ENCODE data around the gene ARHGAP9. TPM values are rescaled to one million over a fixed set of nuclear protein-coding genes. Genes with fewer than 3 reads are reported as not detected.

Gene ARHGAP9
- total and polyA plus RNA-seq, 2 of the 8 experiments (the other 6 are each of a cell fraction or from before 2014, with no cell fraction given), result 3.2 to 6.0 TPM

GRCh38 chr12:57476162-57476992, 3.3 kb downstream of the ARHGAP9 start (continued):
- no peak for TF ChIP-seq HDAC2 (IDR thresholded peaks at IDR 0.05; ENCODE audit: borderline replicate concordance in 1 of 2, low read depth in 2 of 2, low read length in 2 of 2)
- peak; percentile 74; the same call in 1 of the 2 replicates for TF ChIP-seq EGR1 (IDR thresholded peaks at IDR 0.05; ENCODE audit: borderline replicate concordance, low read depth, low read length)
- no peak for TF ChIP-seq TBP (IDR thresholded peaks at IDR 0.05; ENCODE audit: low read depth, low read length)
- no peak for TF ChIP-seq NRF1 (IDR thresholded peaks at IDR 0.05; ENCODE audit: low read depth, low read length)
- TF ChIP-seq CEBPB (IDR thresholded peaks at IDR 0.05; ENCODE audit: low read depth, low read length), result no peak
- no peak for TF ChIP-seq YY1 (IDR thresholded peaks at IDR 0.05; ENCODE audit: low read depth, low read length)
- TF ChIP-seq MAFK (IDR thresholded peaks at IDR 0.05; ENCODE audit: low read depth, low read length), result no peak
- TF ChIP-seq EZH2 (IDR thresholded peaks at IDR 0.05; ENCODE audit: low read depth, low read length, severe bottlenecking), result no peak
- no peak for TF ChIP-seq KDM1A (IDR thresholded peaks at IDR 0.05; ENCODE audit: borderline replicate concordance, low read length)
- peak; percentile 67 to 84 (median 69) for TF ChIP-seq CTCF (IDR thresholded peaks at IDR 0.05; ENCODE audit: control extremely low read depth in 1 of 3, insufficient read depth in 1 of 3, low read depth in 1 of 3, low read length in 3 of 3)
- no peak for TF ChIP-seq JUND (IDR thresholded peaks at IDR 0.05; ENCODE audit: low read length)
- no peak for TF ChIP-seq SP4 (IDR thresholded peaks at IDR 0.05; ENCODE audit: low read length)
- TF ChIP-seq RAD21 (IDR thresholded peaks at IDR 0.05 in 1 of 2, conservative IDR thresholded peaks at IDR 0.05 in 1 of 2; ENCODE audit: low read depth in 2 of 2, low read length in 2 of 2), result peak in 1 of 2 experiments; percentile 6; a peak in 1 of 4 replicates
- TF ChIP-seq CHD2 (IDR thresholded peaks at IDR 0.05; ENCODE audit: low read length), result no peak
- TF ChIP-seq RFX5 (IDR thresholded peaks at IDR 0.05; ENCODE audit: borderline replicate concordance, low read depth, low read length), result no peak
- no peak for TF ChIP-seq CHD1 (IDR thresholded peaks at IDR 0.05; ENCODE audit: low read depth, low read length)
- TF ChIP-seq CREB1 (IDR thresholded peaks at IDR 0.05), result no peak
- no peak for TF ChIP-seq TEAD4 (IDR thresholded peaks at IDR 0.05; ENCODE audit: low read depth, low read length)
- no peak for TF ChIP-seq SP1 (IDR thresholded peaks at IDR 0.05; ENCODE audit: low read depth, low read length)
- no peak for TF ChIP-seq FOSL1 (IDR thresholded peaks at IDR 0.05; ENCODE audit: insufficient read depth, low read depth, low read length)
- TF ChIP-seq KDM5A (IDR thresholded peaks at IDR 0.05; ENCODE audit: low read length), result no peak
- TF ChIP-seq NANOG (IDR thresholded peaks at IDR 0.05; ENCODE audit: insufficient read depth, low read depth, low read length, poor library complexity, severe bottlenecking), result no peak

Data from H1 (cell line).